GM12801 (cell line): Measurements from ENCODE around the gene SCARB1.

Experiments used
- TF ChIP-seq, protein P1 (sequence below): IDR thresholded peaks from one replicate; pipeline ENCODE4 v1.5.1; 2011; ENCODE audit warnings: control low read depth; ENCODE audit not compliant: insufficient read length; ENCODE audit errors: extremely low read depth

SCARB1 gene

DNA sequence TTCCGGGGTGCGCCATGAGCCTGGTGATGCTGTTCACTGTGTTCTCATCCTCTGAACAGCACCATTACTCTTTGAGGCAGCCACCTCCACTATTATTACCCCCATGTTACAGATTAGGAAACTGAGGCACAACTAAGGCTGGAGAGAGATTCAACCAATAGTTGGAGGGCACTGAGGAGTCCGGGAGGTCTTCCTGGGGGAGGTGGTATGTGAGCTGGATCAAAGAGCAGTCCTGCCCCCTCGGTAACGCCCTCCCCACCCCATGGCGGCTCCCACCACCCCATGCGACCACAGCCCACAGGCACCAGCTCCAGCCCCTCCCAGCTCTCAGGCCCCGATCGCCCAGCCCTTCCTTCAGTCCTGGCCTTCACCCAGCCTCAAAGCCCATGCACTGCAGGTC lies 43.5 kb downstream of the SCARB1 start:
- TF ChIP-seq, protein P1, sequence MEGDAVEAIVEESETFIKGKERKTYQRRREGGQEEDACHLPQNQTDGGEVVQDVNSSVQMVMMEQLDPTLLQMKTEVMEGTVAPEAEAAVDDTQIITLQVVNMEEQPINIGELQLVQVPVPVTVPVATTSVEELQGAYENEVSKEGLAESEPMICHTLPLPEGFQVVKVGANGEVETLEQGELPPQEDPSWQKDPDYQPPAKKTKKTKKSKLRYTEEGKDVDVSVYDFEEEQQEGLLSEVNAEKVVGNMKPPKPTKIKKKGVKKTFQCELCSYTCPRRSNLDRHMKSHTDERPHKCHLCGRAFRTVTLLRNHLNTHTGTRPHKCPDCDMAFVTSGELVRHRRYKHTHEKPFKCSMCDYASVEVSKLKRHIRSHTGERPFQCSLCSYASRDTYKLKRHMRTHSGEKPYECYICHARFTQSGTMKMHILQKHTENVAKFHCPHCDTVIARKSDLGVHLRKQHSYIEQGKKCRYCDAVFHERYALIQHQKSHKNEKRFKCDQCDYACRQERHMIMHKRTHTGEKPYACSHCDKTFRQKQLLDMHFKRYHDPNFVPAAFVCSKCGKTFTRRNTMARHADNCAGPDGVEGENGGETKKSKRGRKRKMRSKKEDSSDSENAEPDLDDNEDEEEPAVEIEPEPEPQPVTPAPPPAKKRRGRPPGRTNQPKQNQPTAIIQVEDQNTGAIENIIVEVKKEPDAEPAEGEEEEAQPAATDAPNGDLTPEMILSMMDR, result no peak

DNA sequence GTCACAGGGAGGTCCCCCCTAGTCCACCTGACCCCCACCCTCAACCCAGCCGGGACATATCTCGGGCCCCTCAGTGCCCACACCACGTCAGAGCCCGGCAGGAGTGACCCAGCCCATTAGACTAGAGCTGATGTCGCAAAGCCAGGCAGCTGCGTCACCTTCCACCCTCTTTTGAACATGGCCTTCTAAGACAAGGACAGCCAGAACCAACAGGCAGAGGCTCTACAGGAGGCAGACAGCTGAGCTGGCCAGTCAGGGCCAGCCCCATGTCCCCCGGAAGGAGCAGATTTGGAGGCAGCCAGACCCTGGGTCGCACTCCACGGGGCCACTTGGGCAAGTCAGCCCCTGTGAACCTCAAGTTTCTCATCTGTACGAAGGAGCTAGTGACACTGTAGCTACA lies 44.1 kb downstream of the SCARB1 start:
- TF ChIP-seq, protein P1, result no peak

DNA sequence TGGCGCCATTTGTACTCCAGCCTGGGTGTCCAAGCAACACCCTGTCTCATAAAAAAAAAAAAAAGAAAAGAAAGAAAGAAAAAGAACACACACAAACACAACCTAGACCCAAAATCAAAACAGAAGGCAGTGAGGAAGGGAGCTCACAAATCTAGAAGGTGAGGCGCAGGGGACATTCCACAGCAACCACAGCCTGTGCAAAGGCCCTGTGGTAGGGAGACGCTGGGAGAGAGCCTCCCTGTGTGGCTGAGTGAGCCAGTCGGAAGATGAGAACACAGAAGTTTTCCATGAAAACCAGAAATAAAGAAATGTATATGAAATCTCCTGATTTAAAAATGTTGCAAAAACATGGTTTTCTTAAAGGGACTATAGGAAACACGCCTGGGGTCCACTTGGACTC lies 44.6 kb downstream of the SCARB1 start:
- TF ChIP-seq, protein P1, result no peak

DNA sequence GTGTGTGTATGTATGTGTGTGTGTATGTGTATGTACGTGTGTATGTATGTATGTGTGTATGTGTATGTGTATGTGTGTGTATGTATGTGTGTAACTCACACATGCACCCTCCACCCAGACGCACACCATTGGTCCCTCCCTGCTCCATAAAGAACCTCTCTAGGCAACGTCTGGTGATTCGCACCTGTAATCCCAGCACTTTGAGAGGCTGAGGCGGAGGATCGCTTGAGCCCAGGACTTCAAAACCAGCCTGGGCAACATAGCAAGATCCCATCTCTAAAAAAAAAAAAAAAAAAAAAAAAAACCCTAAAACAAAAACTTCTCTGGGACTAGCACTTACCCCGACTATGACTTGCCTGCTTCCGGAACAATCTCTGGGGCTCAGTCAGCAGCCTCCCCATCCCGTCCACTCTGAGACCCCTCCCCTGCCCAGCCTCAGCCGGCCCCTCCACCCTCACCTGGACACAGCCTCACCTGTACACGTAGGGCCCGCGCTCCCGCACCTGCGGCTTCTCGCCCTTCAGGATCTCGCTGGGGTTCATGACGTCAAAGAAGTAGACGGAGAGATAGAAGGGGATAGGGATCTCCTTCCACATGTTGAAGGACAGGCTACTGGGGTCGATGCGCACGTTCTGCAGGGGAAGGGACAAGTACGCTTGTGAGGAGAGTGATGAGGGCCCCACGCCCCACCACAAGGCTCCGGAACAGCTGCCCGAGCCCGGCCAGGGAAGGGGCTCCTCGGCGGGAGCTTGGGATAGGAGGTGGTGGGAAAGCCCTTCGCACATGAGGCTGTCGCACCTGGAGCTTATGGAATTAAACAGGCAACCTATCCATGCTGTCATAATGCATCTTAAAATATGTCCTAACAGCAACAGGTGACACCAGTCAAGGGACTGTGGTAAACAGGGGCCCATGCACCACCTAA lies 46.3 kb downstream of the SCARB1 start:
- TF ChIP-seq, protein P1, result no peak

DNA sequence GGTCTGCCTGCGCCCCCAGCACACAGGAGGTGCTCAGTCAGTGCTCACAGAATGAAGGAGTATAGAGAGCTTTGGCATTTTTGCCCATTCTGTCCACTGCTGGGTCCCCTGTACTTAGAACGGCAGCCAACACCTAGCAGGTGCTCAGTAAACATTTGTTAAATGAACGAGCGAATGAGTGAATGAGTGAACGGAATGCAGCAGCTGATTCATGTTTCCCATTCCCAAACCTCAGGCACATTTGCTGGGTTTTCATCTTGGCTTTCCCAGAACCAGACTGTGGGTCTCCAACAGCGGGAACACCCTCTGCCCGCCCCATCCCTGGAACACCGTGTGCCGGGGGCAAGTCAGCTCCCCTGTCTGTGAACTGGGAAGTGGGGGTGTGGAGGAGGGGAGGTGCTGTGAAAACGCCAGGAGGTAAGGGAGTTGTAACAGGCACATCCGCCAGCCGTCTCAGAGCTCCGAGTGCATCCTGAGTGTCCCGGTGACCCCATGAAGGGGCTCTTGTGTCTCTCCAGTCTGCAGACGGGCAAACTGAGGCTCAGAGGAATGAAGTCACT lies 47.3 kb downstream of the SCARB1 start:
- TF ChIP-seq, protein P1, result no peak

DNA sequence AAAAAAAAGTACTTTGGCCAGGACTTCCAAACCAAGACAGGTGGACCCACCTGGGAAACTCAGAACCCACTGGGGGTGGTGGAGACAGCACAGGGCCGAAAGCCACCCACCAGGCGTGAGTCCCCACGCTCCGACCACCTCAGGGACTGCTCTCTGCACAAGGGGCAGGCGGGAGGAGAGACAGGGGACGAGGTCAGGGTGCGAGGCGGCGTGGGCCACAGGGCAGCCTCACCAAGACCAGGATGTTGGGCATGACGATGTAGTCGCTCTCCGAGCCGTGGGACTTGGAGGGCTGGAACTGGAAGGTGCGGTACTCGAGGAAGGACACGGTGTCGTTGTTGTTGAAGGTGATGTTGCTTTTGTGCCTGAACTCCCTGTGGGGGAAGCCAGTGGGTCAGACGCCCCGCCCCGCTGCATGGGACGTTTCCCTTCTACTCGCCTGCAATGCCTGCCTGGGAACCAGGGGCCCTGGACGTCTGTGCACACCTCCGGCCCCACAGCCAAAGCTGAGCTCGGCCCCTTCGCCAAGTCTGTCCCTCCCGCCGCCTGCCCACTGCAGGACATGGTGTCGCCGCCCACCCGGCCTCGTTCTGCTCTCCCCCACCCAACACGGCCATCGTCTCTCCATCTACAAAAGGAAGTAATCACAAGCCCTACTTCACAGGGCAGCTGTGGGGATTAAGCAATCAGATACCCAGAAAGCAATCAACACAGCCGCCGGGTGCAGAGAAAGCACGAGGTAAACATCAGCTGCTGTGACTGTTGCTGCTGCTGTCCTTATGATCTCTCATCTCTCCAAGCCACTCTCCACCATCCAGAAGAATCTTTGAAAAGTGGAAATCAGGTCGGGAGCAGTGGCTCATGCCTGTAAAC lies 48.7 kb downstream of the SCARB1 start:
- TF ChIP-seq, protein P1, result no peak

DNA sequence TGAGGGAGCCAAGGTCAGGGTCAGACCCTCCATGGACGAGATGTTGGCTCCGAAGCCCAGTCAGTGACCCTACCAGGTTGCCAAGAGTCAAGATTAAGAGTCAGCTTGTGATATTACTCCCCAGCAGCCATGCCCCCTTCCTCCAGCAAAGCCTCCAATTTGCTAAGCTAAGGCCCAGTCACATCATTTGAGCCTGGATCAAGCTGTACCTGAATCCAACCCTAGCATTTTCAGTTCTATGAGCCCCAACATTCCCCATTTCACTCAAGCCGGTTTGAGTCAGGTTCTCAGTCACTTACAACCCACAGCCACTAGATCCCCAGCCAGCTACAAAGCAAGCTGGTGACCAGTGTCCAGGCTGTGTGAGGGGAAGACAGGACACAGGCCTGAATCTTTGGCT lies 49.9 kb downstream of the SCARB1 start:
- TF ChIP-seq, protein P1, result no peak
